Activated CD4-positive, alpha-beta T cell treated with anti-CD3 and anti-CD28 coated beads, Interleukin-2, amount 50 U/mL, for 48 hours (primary cell): ENCODE data around the gene DSCAML1.

Experiments
- DNase-seq, 2 experiments: peaks; one replicate each; pipeline ENCODE4 v3.0.0-alpha.2; 2020

DSCAML1 gene

GRCh38 chr11:117572671-117573070, 224.3 kb downstream of the DSCAML1 start:
- DNase-seq = no peak

GRCh38 chr11:117572129-117572528, 224.9 kb downstream of the DSCAML1 start:
- no peak for DNase-seq

- no peak for DNase-seq
These were observed 226.3 kb downstream of the DSCAML1 start for GRCh38 chr11:117570701-117571100.

- no peak for DNase-seq
These were observed 227.1 kb downstream of the DSCAML1 start for GRCh38 chr11:117569911-117570310.

GRCh38 chr11:117565709-117566108, 231.3 kb downstream of the DSCAML1 start:
- DNase-seq = no peak

- no peak for DNase-seq
These were observed 232.7 kb downstream of the DSCAML1 start for GRCh38 chr11:117564321-117564720.

- DNase-seq = no peak
These were observed 233.5 kb downstream of the DSCAML1 start for GRCh38 chr11:117563556-117563955.

GRCh38 chr11:117562136-117562535, 234.9 kb downstream of the DSCAML1 start:
- no peak for DNase-seq

- DNase-seq = no peak
These were observed 236.1 kb downstream of the DSCAML1 start for GRCh38 chr11:117560780-117561530.

- no peak for DNase-seq
These were observed 237.3 kb downstream of the DSCAML1 start for GRCh38 chr11:117559698-117560097.

GRCh38 chr11:117557361-117557760, 239.7 kb downstream of the DSCAML1 start:
- no peak for DNase-seq

GRCh38 chr11:117554601-117555333, 242.2 kb downstream of the DSCAML1 start:
- DNase-seq = no peak

GRCh38 chr11:117552626-117553025, 244.4 kb downstream of the DSCAML1 start:
- DNase-seq = no peak

- no peak for DNase-seq
These were observed 245.2 kb downstream of the DSCAML1 start for GRCh38 chr11:117551761-117552343.

- no peak for DNase-seq
These were observed 246.6 kb downstream of the DSCAML1 start for GRCh38 chr11:117550466-117550865.

GRCh38 chr11:117549417-117549816, 247.6 kb downstream of the DSCAML1 start:
- no peak for DNase-seq

GRCh38 chr11:117548876-117549275, 248.1 kb downstream of the DSCAML1 start:
- DNase-seq = no peak

- no peak for DNase-seq
These were observed 249.1 kb downstream of the DSCAML1 start for GRCh38 chr11:117547946-117548345.

GRCh38 chr11:117547195-117547850, 249.7 kb downstream of the DSCAML1 start:
- no peak for DNase-seq

- DNase-seq = no peak
These were observed 250.4 kb downstream of the DSCAML1 start for GRCh38 chr11:117546431-117547194.

GRCh38 chr11:117545706-117546105, 251.3 kb downstream of the DSCAML1 start:
- DNase-seq = no peak

GRCh38 chr11:117544130-117544800, 252.8 kb downstream of the DSCAML1 start:
- DNase-seq = no peak
